Measurements from ENCODE around the gene PNPLA7.

PNPLA7 gene

GRCh38 chr9:137486545-137487453, 63.4 kb downstream of the PNPLA7 start:
- DNase-seq: peak in 3 of 10 donors; percentile 58 to 78 (median 74)
- intact Hi-C loops (cut with DNase I): no loop called here

GRCh38 chr9:137486141-137486490, 64.1 kb downstream of the PNPLA7 start:
- DNase-seq: peak in 3 of 10 donors; percentile 53 to 75 (median 63)
- intact Hi-C loops (cut with DNase I): no loop called here

- peak in 3 of 10 donors; percentile 12 to 63 (median 31) for DNase-seq
- intact Hi-C loops (cut with DNase I): no loop called here
Measured at GRCh38 chr9:137485343-137486140, 64.7 kb downstream of the PNPLA7 start.

GRCh38 chr9:137484551-137485315, 65.5 kb downstream of the PNPLA7 start:
- intact Hi-C loops (cut with DNase I): no loop called here
- peak in 3 of 10 donors; percentile 32 to 81 (median 71) for DNase-seq

GRCh38 chr9:137482094-137482781, 68.0 kb downstream of the PNPLA7 start:
- peak in 5 of 10 donors; percentile 34 to 88 (median 70) for DNase-seq
- intact Hi-C loops (cut with DNase I): no loop called here

- DNase-seq: peak in 5 of 10 donors; percentile 8 to 74 (median 59)
- intact Hi-C loops (cut with DNase I): no loop called here
Measured at GRCh38 chr9:137480686-137481683, 69.2 kb downstream of the PNPLA7 start.

- peak in 5 of 10 donors; percentile 24 to 85 (median 74) for DNase-seq
- intact Hi-C loops (cut with DNase I): no loop called here
Measured at GRCh38 chr9:137479892-137480685, 70.1 kb downstream of the PNPLA7 start.

GRCh38 chr9:137478962-137479861, 71.0 kb downstream of the PNPLA7 start:
- DNase-seq: peak in 6 of 10 donors; percentile 26 to 94 (median 80)
- intact Hi-C loops (cut with DNase I): no loop called here

GRCh38 chr9:137478613-137478961, 71.6 kb downstream of the PNPLA7 start:
- peak in 2 of 10 donors; percentile 14 to 48 for DNase-seq
- intact Hi-C loops (cut with DNase I): no loop called here

- intact Hi-C loops (cut with DNase I): no loop called here
- DNase-seq: peak in 4 of 10 donors; percentile 19 to 79 (median 58)
Measured at GRCh38 chr9:137477778-137478612, 72.2 kb downstream of the PNPLA7 start.

- DNase-seq: peak in 3 of 10 donors; percentile 31 to 58 (median 55)
- intact Hi-C loops (cut with DNase I): no loop called here
Measured at GRCh38 chr9:137476856-137477255, 73.3 kb downstream of the PNPLA7 start.

- no peak for DNase-seq
- intact Hi-C loops (cut with DNase I): no loop called here
Measured at GRCh38 chr9:137475666-137476065, 74.5 kb downstream of the PNPLA7 start.

GRCh38 chr9:137474271-137474670, 75.9 kb downstream of the PNPLA7 start:
- DNase-seq: peak in 3 of 10 donors; percentile 30 to 67 (median 47)
- intact Hi-C loops (cut with DNase I): no loop called here

GRCh38 chr9:137470785-137471184, 79.4 kb downstream of the PNPLA7 start:
- DNase-seq: peak in 2 of 10 donors; percentile 14 to 55
- intact Hi-C loops (cut with DNase I): no loop called here

GRCh38 chr9:137467896-137468295, 82.3 kb downstream of the PNPLA7 start:
- intact Hi-C loops (cut with DNase I): no loop called here
- peak in 3 of 10 donors; percentile 30 to 68 (median 51) for DNase-seq

GRCh38 chr9:137467161-137467581, 83.0 kb downstream of the PNPLA7 start:
- intact Hi-C loops (cut with DNase I): no loop called here
- peak in 2 of 10 donors; percentile 65 to 72 for DNase-seq

All from posterior cingulate gyrus (tissue), 11 donors.